GM21515 (cell line): Measurements from ENCODE around the gene DKK1.
A peak's percentile ranks its signal among the peaks of the same experiment; 100 is the strongest.

Experiments used
- ATAC-seq: cut with Tn5 transposase; IDR thresholded peaks from one replicate; pipeline ENCODE4 v1.9.1; 2021; ENCODE audit not compliant: unreplicated experiment

Gene DKK1, protein sequence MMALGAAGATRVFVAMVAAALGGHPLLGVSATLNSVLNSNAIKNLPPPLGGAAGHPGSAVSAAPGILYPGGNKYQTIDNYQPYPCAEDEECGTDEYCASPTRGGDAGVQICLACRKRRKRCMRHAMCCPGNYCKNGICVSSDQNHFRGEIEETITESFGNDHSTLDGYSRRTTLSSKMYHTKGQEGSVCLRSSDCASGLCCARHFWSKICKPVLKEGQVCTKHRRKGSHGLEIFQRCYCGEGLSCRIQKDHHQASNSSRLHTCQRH

DNA sequence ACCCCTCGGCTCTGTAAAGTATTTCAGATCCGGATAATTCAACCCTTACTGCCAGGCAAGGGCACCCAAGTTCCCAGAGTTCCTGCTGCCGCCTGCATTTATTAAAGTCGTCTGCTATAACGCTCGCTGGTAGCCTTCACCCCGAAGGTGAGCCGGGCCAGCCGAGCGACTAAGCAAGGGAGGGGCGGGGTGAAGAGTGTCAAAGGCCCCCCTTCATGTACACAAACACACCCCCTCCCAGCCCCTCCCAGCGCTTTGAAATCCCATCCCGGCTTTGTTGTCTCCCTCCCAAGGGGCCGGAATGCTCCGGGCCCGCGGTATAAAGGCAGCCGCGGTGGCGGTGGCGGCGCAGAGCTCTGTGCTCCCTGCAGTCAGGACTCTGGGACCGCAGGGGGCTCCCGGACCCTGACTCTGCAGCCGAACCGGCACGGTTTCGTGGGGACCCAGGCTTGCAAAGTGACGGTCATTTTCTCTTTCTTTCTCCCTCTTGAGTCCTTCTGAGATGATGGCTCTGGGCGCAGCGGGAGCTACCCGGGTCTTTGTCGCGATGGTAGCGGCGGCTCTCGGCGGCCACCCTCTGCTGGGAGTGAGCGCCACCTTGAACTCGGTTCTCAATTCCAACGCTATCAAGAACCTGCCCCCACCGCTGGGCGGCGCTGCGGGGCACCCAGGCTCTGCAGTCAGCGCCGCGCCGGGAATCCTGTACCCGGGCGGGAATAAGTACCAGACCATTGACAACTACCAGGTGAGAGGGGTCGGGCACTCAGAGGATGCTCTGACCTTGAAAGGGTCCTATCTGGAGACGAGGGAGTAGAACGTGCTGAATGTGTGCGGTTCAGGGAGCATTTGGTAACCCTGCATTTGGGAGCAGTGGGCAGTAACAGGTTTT, at the start of gene DKK1:
Gene DKK1 (plus strand): TSS at position 349 of the 889 bp plus-strand sequence. CDS start 154 bp downstream, at position 503.
- ATAC-seq = no peak

DNA sequence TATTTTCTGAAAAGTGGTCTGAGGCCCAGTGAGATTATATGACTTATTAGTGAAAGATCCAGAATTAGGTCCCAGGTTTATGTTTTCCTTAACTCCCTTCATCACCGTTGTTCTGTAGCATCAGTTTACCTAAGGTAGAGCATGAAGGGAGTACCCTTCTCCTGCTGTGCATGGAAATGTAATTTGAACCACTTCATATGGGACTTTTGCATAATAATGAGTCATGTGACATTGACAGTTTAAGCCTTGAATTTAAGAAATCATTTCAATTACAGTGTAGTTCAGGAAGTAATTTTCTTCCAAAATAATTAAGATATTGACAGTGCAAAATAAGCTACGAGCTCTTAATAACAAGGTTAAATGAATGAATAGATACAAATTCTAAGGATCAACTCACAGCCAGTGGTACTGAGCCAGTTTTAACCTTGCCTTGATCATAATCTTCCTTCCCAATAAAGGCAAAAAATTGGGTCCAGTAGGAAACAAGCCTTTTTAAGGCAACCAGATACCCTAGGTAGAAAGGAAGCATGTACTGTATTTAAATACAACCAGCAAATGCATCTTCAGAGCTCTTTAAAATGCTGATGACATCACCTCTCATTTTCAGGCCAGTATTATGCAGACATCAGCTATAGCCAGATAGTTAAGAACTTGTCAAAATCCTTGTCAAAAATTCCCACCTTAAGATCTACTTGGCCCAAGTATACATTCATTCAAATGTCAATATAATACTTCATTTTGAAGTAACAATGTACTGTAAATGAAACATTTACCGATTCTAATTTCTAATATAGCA, 48.8 kb upstream of the DKK1 start:
- ATAC-seq = no peak

DNA sequence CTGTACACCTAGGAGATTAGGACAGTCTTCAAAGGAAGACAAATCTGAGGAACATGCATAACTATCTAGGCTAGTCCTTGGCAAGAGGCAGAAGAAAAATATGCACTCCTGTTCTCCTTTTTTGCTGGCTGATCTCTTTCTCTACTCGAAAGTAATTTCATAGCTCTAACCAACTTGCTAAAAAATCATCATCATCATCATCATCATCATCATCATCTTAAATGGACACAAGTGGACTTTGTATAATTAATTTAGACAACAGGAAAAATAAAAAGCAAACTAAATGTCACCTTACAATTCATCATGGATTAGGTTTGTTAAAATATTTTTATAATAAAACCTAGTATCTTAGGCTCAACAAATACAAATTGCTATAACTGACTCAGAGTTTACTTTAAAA, 47.2 kb upstream of the DKK1 start:
- no peak for ATAC-seq

DNA sequence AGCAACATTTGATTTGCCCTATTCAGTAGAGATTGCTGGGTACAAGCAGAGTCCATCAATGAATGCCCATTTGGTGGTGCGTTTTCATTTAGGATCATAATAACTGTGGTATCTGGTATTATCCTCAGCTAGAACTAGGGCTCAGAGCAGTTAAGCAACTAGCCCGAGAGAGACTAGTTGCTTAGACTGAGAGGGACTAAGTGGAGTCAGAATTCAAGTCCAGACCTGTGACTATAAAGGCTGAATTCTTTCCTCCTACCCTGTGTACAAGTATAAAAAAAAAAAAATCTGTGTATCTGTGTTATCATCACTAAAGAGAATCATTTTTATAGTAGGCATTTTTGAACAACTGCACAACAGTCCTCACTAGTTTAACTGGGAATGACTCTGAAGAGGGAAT, 45.3 kb upstream of the DKK1 start:
- no peak for ATAC-seq

DNA sequence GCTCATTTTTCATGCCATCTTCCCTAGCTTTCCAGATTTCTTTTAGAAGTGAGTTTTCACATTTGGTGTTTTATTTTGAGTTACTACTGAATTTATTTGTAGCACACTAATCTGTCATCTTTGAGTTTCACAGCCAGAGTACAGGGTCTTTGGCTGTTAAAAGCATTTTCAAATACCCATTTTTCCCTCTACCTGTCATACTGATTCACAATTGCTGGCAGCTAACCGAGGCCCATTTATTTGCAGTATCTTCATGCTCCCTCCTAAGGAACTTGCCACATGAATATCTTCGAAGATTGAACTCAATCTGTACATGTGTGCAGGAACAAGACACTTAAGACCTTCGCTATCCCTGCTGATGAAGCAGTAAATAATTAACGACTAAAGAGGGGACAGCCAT, 44.8 kb upstream of the DKK1 start:
- ATAC-seq = no peak

DNA sequence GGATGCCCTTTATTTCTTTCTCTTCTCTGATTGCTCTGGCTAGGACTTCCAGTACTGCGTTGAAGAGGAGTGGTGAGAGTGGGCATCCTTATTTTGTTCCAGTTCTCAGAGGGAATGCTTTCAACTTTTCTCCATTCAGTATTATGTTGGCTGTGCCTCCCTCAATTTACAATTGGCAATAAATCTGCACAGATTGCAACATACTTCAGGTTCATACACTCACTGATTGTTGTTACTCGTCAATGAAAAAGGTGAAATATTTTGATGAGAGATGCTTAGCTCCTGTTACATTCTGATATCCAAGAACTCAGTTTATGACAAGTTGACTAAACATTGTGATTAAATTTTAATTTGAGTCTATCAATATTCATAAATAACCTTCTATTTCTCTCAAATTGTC, 37.9 kb upstream of the DKK1 start:
- ATAC-seq = no peak

DNA sequence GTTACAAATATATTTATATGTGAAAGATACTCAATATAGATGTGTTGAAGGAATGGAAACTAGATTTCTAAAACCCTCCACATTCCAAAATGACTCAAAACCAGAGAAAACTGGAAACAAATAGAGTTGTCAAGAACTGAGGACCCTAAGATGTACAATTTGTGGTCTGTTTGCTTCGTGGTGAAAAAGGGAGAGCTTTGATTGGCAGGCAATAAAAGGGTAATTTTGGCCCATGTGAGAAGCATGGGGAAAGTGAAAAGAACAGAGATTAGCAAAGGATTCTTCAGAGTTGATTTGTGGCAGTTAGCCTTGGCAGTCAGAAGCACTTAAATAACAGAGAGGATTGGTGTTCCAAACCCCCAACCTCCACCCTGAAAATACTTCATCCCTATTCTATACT, 37.1 kb upstream of the DKK1 start:
- no peak for ATAC-seq

DNA sequence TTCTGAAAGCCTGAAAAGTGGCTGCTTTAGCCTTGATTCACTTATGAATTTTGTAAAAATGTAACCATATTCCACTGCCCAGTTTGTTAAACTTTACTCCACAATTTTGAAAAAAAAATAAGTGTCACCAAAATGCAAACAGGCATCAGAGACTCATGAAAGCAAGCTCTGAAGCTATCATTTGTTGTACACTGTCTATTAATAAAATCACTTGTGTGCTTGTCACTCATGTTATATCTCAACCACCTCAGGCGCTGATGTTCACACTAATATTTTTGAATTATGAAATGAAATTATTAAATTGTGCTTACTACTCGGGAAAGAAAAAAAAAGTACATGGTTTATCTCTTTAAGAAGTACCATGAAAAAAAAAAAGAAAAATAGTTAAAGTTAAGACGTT, 34.5 kb upstream of the DKK1 start:
- no peak for ATAC-seq

DNA sequence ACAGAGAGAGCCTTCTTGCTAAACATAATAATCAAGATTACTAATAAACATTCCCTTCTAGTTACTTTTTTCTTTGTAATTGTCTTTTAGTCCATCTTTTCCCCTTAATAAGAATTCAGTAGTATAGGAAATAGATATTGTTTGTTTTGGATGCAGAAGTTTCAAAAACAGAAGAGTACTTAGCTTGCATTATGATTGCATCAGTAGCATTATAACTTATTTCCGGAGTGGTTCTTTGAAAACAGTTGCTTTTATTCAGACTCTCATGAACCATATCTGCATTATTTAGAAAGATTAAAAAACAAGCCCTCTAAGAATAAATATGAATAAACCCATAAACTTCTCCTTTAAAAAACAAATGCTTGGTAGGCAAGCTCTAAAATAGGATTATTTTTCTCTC, 34.0 kb upstream of the DKK1 start:
- ATAC-seq = no peak

DNA sequence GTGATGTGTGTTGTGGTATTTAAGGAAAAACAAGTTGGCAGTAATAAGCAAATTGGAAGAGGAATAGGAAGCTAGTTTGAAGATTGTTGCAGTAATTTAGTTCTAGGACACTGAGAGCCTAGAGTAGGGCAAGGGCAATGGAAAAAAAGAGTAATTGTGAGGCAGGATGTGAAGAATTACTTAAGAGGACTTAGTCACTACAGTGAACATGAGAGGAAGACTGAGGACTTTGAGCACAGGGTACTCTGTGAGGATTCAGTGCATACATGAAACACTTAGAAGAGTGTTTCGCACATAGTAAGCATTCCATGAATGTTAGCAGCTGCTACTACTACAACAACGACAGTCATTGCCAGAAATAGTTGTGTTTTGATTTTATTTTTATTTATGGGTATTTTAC, 30.9 kb upstream of the DKK1 start:
- ATAC-seq = no peak

DNA sequence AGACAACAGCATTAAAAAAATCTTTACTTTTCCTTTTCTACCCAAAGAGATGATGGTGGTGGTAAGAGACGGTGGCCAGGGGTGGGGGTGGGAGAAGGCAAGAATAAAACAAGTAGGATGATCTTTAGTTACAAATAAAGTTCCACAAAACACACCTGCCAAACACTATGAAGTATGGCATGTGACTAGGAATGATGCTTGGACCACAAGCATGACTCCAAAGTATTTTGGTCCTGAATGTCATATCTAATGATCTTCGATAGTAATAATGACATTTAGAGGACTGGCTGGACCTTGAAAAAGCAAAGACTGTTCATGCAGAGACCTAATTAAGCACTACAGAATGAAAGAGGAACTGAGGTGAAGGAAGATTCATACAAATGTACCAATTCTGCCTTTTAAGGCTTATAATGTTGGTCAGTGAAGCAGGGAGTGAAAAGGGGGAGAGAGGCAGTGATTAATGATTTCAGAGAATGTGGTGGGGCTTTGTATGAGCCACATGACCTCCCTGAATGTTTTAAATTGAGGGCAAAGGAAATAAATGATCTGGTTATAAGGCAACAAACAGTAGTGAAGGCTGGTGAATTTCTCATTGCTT, 29.6 kb upstream of the DKK1 start:
- ATAC-seq = no peak

DNA sequence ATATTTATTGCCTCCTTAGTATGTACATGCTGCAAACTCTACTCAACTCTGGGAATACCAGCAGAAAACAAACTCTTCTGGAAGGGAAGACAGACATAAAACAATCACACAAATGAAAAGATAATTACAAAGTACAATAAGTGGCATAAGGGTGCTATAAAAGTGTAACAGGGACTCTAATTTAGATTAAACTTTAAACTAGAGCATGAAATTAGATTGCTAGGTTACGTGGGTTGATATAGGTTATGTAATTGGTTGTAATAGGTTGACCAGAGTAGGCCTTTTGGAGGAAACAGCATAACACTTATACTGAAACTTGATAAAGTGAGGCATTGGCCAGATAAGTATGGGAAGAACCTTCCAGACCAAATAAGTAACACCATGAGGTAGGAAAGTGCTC, 26.2 kb upstream of the DKK1 start:
- no peak for ATAC-seq

DNA sequence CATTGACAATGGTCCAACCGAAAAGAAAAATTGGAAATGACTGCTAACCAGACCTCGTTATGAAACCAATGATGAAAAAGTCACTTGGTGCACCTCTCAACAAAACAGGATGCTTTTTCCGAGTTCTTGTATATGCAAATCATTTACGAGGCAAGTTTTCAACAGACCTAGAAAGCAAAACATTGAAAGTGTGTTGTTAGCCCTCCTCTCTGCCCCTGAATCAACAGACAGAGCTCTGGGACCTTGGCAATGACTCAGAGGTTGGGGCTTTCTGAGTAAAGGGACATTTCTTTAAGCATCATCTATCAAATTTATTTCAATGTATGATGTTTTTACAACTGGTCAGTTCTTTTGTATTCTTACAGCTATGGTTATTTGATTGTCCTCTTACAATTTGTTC, 16.3 kb upstream of the DKK1 start:
- ATAC-seq = no peak

DNA sequence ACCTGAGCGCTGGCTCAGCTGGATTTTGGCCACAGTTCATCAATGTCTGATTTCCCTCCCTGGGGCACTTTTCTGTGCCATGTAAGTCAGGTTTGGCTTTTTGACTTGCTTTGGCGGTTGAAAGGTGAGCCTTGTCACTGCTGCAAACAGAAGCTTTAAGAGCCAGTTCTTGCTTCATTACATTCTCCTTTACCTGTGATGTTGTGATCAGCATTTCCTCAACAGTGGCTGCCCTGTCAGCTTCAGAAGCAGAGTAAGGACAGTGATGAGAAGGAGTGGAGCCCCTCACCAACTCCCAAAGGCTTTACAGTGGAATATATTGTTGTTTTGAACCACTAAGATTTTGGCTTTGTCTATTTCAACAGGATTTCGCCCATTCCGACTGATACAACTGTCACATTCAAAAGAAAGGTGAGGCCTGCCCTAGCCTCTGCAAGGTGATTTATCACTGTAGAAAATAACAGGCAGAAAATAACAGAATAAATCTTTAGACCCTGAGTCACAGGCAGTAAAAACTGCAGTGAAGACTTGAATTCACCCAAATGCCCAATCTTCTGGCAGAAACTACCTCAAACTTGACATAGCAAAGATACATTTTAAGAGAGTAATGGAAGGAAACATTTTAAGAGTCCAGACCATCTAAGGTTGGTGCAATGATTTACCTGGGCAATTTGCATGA, 13.3 kb upstream of the DKK1 start:
- ATAC-seq = no peak

DNA sequence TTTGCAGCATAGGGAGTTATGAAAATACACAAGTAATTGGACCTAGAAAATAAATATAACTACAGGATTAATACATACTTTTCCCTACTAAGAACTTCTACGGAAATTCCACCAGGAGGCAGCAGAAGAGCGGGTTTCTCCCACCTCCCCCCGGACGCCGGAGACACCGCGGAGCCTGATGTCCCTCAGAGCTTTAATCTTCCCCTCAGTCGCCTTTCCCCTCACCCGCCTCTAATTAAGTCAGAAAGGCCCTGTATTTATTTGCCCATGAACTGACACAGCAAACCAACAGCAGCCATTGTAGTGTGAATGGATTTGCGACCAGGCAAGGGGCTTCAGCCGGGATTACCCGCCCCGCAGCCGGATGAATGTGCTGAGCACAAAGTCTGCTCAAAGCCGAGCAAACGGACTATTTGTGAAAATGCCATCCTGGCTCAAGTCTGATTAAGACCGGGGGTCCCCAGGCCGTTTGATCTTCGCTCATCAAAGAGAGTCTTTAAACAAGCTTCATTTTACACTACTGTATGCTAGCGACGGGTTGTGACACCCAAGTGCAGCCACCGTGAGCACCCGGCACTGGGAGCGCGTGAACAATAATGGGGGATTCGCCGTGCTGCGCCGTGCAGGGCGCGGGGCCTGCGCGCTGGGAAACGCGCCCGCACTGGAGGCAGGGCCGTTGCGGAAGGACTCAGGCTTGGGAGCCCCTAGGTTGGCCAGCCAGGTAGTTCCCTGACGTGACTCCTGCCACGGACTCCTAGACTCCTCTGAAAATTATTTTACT, 5.6 kb upstream of the DKK1 start:
- ATAC-seq = peak; percentile 87

DNA sequence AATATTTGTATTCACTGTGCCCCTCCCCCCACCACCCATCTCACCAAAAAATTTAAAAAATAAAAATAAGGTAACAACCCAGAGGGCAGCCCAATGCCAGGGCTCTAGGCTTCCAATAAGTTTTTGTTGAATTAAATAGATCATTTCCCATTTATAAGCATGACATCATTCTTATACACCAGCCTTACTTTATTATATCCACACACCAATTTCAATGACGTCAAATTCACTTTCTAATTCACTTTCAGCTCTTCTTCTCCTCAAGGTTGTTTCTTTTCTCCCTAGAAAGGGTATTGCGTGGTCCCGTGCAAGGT, 1.2 kb upstream of the DKK1 start:
- ATAC-seq = no peak

DNA sequence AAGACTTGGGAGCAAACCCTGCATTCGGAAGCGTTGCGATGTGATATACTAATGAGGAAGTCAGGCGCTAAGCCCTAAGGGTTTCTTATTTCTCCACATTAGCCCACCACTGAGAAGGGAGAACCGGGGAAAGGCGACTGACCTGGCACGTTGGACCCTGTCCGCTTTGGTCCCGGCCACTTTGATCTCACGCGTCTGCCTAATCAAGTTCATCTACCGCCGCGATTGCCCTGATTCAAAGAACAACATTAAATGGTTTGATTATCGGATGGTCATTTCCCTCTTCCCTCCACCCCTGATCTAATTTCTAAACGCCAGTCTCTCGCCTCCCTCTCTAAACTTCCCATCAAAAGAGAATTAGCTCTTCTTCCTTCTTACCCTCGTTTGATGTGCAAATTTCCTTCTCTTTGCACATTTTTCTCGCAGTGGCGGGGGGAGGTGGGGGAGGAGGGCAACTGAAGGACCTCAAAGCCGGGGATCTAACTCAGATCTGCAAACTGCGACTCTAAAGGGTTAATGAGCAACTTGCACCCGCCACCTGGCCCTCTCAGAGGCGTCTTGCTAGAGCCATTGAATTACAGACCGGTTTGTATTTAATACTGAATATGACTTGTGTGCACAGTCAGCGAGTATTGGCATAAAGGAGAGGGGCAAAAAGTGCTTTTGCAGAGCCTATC, 687 bp upstream of the DKK1 start:
- ATAC-seq = no peak

DNA sequence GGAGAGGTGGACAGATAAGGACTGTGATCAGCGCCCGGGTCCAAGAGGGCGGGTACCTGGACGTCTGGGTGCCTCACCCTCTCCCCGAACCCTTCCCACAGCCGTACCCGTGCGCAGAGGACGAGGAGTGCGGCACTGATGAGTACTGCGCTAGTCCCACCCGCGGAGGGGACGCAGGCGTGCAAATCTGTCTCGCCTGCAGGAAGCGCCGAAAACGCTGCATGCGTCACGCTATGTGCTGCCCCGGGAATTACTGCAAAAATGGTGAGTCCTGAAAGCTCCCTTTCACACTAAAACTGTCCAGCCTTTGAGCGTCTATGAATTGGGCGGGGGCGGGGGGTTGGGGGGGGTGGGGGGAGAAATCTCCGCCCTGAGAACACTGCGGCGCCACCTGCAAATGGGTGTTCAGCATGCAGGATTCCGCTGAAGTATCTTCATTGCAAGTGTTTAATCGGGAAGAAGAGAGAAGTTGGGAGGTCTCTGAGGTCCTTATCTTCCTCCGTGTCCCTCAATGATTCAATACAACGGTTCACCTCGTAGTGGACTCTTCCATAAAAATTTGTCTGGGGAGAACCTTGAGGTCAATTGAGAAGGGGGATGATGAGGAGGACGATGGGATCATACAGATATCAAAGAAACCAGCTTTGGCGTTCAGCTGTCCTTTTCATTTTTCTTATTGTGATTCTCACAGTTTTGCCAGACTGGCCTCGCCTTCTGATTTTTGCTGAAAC, 906 bp downstream of the DKK1 start:
- ATAC-seq = no peak

DNA sequence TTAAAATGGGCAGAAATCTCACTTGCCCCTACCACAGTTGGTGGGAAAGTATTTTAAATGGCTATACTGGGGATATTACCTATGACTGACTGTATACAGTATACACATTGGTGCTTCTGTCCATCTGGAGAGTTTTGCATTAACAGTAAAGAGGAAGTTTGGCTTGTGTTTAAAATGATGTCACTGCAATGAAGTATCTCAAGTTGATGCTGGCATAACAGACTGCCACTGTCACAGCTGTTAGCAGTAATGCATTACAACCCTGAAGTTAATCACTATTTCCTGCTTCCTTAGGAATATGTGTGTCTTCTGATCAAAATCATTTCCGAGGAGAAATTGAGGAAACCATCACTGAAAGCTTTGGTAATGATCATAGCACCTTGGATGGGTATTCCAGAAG, 1.9 kb downstream of the DKK1 start:
- no peak for ATAC-seq
